Stimulated activated CD4-positive, alpha-beta T cell treated with anti-CD3 and anti-CD28 coated beads, Interleukin-4, amount 100 ng/mL, for 24 hours (primary cell): Measurements from ENCODE around the gene C1RL.
"Not testable (repeated sequence)": the region's sequence is repeated elsewhere in the genome, so short reads cannot be mapped to it uniquely, and the experiment has no call there.

Experiments
- DNase-seq: peaks from one replicate; pipeline ENCODE4 v3.0.0-alpha.2; 2020

C1RL gene

DNA sequence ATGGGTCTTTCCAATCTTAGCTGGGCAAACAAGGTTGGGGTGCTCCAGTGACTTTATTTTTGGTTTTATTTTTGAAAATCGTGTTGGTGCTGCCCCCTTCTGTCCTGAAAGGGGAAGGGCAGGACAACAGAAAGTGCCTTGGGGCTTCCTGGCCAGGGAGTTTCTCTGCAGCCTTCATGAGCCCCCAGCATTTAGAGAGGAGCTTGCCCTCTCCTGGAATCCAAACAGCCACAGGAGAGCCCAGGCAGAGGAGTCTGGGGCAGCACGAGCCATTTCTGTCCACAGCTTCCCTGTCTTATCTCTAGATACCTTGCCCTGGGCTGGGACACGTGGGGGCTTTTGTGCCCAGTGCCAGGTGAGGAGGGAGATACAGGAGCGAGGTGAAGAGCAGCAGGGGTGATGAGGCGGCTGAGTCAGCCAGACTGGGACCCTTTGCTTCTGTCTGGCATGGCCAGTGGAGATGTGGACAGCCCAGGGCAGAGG is 4.4 kb upstream of the C1RL start:
- peak; percentile 42 for DNase-seq

DNA sequence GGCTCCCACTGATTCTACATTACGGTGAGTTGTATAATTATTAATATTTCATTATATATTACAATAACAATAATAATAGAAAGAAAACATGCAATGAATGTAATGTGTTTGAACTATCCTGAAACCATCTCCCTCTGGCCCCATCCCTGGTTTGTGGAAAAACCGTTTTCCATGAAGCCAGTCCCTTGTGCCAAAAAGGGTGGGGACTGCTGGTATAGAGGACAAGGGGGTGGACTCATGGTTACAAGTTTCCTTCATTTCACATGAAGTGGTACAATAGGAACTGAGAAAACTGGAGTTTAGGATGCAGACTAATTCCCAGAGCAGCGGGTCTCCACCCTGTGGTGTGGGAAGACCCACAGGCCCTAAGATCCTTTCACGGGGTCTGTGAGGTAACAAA is 3.0 kb upstream of the C1RL start:
- no peak for DNase-seq

DNA sequence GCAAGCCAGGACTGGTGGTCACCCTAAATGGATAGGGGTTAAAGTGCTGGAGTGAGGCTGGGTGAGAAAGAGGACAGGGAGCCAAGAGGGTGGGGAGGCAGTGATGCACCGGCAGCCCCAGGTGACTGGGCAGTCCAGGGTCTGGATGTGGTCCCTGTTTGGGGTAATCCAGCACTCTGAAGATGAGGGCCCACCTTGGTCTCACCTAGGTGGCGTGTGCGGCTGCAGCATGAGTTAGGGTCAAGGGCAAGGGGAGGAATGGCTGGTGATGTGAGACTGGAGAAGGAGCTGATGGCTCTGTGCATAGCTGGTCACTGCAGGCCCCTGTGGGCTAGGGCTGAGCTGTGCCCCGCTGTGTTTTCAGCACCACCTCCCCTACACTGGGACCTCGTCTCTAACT is 1.6 kb upstream of the C1RL start:
- DNase-seq = no peak

GRCh38 chr12:7109572-7109920 is 532 bp upstream of the C1RL start:
- DNase-seq = no peak

DNA sequence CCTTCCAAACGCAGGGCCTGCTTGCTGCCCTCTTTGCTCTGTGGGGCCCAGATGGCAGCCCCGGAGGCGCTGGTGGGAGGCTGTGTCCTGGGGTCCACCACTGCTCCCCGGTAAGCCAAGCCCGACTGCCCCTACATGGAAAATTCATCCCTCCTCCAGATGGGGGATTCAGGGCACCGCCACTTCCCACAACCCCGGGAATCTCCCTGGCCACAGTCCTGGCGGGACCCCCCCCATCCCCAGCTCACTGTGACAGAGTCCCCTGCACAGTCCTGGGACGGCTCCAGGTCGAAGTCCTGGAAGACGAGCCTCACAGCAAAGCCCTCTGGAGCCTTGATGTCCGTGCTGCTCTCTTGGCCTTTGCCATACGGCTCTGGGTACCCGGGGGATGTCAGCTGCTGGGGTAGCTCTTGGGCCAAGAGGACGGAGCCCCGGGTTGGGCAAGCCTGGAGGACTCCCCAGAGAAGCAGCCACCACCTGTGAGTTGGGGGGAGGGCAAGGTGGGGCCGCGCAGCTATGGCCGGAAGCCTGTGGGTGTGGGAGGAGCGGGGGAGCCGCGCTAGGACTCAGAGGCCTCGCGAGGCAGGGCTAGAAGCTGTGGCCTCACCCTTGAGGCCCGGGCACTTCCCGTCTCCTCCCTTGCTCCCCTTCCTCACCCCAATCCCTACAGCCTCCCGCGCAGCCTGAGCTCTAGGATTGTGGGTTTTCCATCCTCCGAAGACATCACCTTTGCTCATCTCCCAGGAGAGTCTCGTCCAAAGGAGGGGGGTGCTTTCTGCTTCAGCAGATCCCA is 815 bp downstream of the C1RL start:
- peak; percentile 71 for DNase-seq

- DNase-seq = no peak
Observed at GRCh38 chr12:7107636-7108002, 1.4 kb downstream of the C1RL start.

DNA sequence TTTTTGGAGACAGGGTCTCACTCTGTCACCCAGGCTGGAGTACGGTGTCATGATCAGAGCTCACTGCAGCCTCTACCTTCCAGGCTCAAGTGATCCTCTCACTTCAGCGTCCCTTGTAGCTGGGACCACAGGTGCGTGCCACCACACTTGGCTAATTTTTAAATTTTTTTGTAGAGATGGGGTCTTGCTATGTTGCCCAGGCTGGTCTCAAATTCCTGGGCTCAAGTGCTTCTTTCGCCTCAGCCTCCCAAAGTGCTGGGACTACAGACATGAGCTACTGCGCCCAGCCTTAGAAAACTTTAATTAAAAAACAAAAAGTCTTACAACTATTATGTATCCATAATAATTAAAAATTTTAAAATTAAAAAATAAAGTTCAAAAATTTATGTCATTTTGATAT is 1.8 kb downstream of the C1RL start:
- DNase-seq = not testable (repeated sequence)

DNA sequence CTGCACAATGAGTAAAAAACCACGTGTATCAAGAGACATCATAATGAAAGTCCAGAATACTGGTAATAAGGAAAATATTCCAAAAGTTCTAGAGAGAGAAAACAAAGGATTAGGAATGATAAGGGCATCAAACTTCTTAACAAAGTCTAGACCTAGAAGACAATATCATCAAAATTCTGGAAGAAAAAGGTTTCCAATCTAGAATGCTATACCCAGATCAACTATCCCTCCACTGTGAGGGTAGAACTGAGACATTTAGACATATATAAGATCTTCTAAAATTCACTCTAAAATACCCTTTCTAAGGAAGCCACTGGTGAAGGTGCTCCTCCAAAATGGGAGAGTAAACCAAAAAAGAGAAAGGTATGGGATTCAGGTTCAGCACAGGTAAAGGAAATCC is 2.9 kb downstream of the C1RL start:
- DNase-seq = no peak

DNA sequence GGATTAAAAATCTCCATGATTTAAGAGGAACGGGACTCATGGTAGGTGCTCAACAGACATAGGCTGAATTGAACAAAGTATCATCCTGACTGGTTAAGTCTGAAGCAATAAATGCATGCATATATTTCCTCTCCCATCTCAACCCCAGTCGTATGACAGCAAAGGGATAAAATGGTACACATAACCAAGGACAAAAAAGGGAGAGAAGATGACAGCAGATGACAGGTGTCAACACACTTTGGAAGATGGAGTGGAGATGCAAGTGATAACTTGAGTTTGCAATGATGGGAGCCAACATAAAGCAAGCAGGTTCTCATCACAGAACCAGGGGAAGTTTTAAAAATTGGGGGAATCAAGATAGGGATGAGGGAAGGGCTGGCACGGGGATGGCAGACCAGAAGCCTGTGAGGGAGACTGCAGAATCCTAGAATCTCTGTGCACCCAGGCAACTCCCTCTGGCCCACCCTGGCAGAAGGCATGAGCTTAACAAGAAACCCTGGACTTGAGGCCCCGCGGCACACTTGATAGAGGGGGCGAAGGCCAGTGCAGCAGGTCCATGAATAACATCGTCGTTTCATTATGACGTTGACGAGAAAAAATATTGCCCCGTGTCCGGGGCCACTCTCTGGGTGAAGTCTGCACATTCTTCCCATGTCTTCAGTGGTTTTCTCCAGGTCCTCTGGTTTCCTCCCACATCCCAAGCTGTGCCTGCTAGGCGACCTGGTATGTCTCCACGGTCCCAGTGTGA is 5.0 kb downstream of the C1RL start:
- DNase-seq = no peak

DNA sequence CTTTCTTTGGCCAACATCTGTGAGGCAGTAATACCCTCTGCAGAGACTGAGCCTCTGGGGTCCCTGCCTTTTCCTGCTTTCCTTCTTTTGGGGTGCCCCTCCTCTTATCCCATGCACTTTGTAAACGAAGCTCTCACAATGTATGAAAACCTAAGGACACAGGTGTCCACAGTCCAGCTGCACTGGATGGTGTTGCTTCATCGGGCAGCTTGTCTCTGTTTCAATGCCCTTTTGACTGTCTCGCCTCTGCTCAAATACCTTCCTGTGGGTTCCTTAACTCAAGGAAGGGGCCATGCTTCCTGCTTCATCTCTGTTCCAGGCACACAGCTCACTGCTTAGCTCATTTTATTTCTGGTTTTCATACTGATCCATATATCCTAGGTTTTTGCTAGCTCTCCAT is 6.4 kb downstream of the C1RL start:
- no peak for DNase-seq

DNA sequence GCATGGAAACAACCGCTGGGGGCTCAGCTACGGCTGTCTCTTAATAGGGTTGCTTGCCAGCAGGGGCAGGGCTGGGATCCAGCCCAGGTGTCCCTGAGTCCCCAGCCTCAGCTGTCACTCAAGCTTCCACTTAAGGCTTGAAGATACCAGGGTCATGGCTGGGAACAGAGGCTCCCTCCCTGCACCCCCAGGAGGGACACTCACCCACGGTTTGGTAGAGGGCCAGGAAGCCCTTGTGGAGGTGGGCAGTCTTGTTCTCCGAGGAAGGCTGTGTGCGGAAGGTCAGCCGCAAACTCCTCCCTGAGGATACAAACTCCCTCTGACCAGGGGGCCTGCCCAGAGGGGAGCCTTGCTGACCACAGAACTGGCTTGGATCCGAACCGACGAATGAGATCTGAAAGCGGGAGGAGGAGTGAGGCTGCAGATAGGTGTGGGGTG is 7.3 kb downstream of the C1RL start:
- DNase-seq = no peak

GRCh38 chr12:7101047-7101693 is 7.8 kb downstream of the C1RL start:
- no peak for DNase-seq

- no peak for DNase-seq
Observed at GRCh38 chr12:7100239-7100638, 8.8 kb downstream of the C1RL start.

- DNase-seq = no peak
Observed at GRCh38 chr12:7099290-7099996, 9.6 kb downstream of the C1RL start.

DNA sequence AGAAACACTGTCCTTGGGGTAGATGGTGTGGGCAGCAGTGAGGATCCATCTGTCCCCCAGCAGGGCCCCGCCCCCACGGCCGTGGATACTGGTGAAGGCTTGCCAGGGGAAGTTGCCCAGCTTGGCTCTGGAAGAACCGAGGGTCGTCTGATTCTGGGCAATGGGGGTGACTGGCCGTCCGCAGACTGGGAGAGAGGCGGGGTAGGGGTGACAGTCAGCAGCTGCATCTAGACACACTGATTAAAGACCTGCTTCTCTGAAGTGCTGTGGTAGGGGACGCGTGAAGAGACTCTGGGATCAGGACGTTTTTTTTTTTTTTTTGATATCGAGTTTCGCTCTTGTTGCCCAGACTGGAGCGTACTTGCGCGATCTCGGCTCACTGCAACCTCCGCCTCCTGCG is 12.0 kb downstream of the C1RL start:
- no peak for DNase-seq

DNA sequence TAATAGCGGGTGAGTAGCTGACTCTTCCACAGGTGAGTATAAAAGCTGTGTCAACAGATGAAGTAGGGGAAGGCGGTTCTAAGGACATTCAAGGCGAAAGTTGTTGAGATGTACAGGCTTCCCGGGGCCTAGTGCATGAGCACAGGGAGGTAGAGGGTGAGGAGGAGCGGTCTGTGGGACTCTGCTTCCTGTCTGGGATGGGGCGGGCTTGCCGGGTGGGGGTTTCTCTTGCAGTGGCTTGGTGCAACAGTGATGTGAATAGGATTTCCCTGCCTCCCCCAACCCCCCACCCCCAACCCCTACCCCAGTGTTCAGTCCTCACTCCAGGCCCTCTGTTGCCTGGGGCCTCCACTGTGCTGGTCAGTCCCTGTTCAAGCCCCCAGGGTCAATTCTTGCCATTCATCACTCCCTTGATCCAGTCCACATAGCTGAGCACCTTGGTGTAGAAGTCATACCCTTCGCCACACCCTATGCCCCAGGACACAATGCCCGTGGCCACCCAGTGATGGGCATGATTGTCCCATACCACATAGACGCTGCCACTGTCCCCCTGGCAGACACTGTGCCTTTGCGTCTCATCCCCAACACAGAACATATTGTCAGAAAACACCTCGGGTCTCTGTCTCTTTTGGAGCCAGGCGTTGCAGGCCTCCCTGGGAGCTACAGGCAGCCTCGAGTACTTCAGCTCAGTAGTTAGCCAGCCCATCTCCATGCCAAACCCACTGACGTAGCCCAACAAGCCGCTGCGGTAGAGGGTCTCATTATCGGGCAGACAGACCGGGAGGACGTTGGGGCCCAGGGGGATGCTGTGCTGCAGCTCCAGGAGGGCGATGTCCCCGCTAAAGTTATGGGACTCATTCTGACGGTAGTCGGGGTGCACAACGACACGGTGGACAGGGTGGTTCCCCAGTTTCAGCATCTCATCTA is 12.7 kb downstream of the C1RL start:
- DNase-seq = no peak

DNA sequence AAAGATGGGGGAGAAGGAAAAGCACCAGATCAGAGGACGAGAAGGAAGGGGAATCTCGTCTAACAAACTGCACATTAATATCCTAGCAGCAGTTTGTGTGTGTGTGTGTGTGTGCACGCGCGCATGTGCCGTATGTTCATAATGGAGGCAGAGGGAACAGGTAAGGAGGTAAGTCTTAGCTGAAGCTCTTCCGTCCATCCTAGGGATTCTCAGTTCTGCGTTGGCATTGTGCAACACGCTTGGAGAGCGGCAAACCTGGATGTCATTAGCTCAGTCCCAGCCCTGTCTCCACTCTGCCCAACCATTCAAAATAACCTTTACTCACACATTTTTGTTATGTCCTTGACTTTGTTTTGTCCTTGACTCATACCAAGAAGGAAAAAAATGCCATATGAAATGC is 15.1 kb downstream of the C1RL start:
- no peak for DNase-seq

DNA sequence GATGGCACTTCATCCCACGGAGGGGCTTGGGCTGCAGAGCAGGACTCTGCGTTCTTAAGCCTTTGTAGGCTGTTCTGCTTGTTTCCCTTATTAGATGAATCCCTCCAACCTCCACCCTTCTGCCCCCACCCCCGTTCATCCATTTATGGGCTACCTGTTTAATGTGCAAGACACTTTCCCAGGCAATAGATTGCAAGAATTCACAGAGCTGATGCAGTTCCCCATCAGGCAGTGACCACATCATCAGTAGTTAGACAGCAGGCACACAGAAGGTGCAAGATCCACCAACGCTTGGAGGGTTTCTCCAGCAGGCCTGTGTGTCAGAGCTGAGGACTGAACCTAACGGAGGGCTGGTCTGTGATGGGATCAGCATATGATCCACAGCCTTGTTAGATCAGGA is 15.5 kb downstream of the C1RL start:
- no peak for DNase-seq

- no peak for DNase-seq
Observed at GRCh38 chr12:7092986-7093460, 16.0 kb downstream of the C1RL start.

- peak; percentile 76 for DNase-seq
Observed at GRCh38 chr12:7092229-7092985, 16.6 kb downstream of the C1RL start, which contains the start of gene C1R. Gene C1R (minus strand): TSS chr12:7092445. CDS start chr12:7092388, 57 bp downstream.

- DNase-seq = no peak
Observed at GRCh38 chr12:7091660-7092228, 17.3 kb downstream of the C1RL start.
